ENCODE measurements around the gene EN1.

- TF ChIP-seq, protein P1, sequence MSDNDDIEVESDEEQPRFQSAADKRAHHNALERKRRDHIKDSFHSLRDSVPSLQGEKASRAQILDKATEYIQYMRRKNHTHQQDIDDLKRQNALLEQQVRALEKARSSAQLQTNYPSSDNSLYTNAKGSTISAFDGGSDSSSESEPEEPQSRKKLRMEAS (IDR thresholded peaks at IDR 0.05; ENCODE audit: low read depth, low read length): no peak
- TF ChIP-seq, protein P2, sequence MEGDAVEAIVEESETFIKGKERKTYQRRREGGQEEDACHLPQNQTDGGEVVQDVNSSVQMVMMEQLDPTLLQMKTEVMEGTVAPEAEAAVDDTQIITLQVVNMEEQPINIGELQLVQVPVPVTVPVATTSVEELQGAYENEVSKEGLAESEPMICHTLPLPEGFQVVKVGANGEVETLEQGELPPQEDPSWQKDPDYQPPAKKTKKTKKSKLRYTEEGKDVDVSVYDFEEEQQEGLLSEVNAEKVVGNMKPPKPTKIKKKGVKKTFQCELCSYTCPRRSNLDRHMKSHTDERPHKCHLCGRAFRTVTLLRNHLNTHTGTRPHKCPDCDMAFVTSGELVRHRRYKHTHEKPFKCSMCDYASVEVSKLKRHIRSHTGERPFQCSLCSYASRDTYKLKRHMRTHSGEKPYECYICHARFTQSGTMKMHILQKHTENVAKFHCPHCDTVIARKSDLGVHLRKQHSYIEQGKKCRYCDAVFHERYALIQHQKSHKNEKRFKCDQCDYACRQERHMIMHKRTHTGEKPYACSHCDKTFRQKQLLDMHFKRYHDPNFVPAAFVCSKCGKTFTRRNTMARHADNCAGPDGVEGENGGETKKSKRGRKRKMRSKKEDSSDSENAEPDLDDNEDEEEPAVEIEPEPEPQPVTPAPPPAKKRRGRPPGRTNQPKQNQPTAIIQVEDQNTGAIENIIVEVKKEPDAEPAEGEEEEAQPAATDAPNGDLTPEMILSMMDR (IDR thresholded peaks at IDR 0.05; ENCODE audit: low read depth, low read length): no peak
Measured at GRCh38 chr2:118843483-118844132, 3.8 kb downstream of the EN1 start.

Measured in NB4 (cell line).